A673 (cell line): Measurements from ENCODE around the gene MAP4K5. TPM values are rescaled to one million over a fixed set of nuclear protein-coding genes. Genes with fewer than 3 reads are reported as not detected.
"Not testable (repeated sequence)": the region's sequence is repeated elsewhere in the genome, so short reads cannot be mapped to it uniquely, and the experiment has no call there.

Source experiments
- BruUV-seq: library from RNA; stranded (reverse); fragments of 400-500 nt; replicated peaks from 2 replicates; lab custom pipeline; 2021; lab: Mats Ljungman, UMichigan
- CTCF ChIA-PET: fragments of 300-600 bp; sonication (Branson Sonifier 250); formaldehyde crosslinking; loops from one replicate; lab custom pipeline; 2022; ENCODE audit warnings: antibody characterized with exemption; lab: Charles Lee
- POLR2A ChIA-PET: fragments of 300-600 bp; sonication (Branson Sonifier 250); formaldehyde crosslinking; loops from one replicate; lab custom pipeline; 2022; ENCODE audit warnings: antibody characterized with exemption; ENCODE audit not compliant: low non-redundant PET; lab: Charles Lee
- DNase-seq: peaks from one replicate; pipeline ENCODE4 v3.0.0-alpha.2; 2015; ENCODE audit warnings: low spot score
- H3K27ac ChIP-seq: fragments of 200-600 bp; sonication (generic); 2 replicates; pipeline ENCODE4 v1.5.1; 2016; ENCODE audit warnings: mixed run types, low read depth, mild to moderate bottlenecking, mixed read lengths, antibody characterized with exemption, low read length; ENCODE audit not compliant: poor library complexity, severe bottlenecking
- H3K27me3 ChIP-seq: fragments of 200-600 bp; sonication (generic); replicated peaks from 2 replicates; pipeline ENCODE4 v1.6.1; 2017; ENCODE audit warnings: mixed run types, low read depth, mild to moderate bottlenecking, mixed read lengths, antibody characterized with exemption, low read length; ENCODE audit not compliant: insufficient read depth, poor library complexity
- H3K36me3 ChIP-seq: fragments of 200-600 bp; sonication (generic); 2 replicates; pipeline ENCODE4 v1.6.1; 2016; ENCODE audit warnings: mixed run types, mild to moderate bottlenecking, mixed read lengths, antibody characterized with exemption, low read length; ENCODE audit not compliant: insufficient read depth, poor library complexity, severe bottlenecking
- H3K4me1 ChIP-seq: fragments of 200-600 bp; sonication (generic); 2 replicates; pipeline ENCODE4 v1.6.1; 2017; ENCODE audit warnings: mixed run types, mild to moderate bottlenecking, mixed read lengths, antibody characterized with exemption, low read length; ENCODE audit not compliant: insufficient read depth, poor library complexity, severe bottlenecking
- H3K4me3 ChIP-seq: fragments of 200-600 bp; sonication (generic); 2 replicates; pipeline ENCODE4 v1.5.1; 2016; ENCODE audit warnings: low read depth, mixed run types, mild to moderate bottlenecking, mixed read lengths, low read length; ENCODE audit not compliant: poor library complexity, severe bottlenecking
- H3K9me3 ChIP-seq: fragments of 200-600 bp; sonication (generic); 2 replicates; pipeline ENCODE4 v1.6.1; 2016; ENCODE audit warnings: mixed run types, low read depth, mild to moderate bottlenecking, mixed read lengths, antibody characterized with exemption, low read length; ENCODE audit not compliant: poor library complexity, severe bottlenecking
- EZH2 ChIP-seq: fragments of 200-600 bp; sonication (generic); IDR thresholded peaks from 2 replicates; pipeline ENCODE4 v1.6.1; 2017; ENCODE audit warnings: borderline replicate concordance, low read depth, mild to moderate bottlenecking, mixed read lengths, antibody characterized with exemption, low read length; ENCODE audit not compliant: poor library complexity, severe bottlenecking
- intact Hi-C: fragments of 100-400 bp; cut with micrococcal nuclease; formaldehyde crosslinking; loops from one replicate; pipeline ENCODE4 v1.10.0; 2022; ENCODE audit not compliant: unreplicated experiment
- total RNA-seq: library from RNA; stranded (reverse); gene quantifications from 2 replicates; pipeline ENCODE4 v1.2.3, GENCODE V29; 2021
- TF ChIP-seq, protein P1 (sequence below): fragments of 300-800, 200-600 bp; sonication (generic); conservative IDR thresholded peaks from 2 replicates; pipeline ENCODE4 v1.5.1; 2017; ENCODE audit warnings: low read depth, mild to moderate bottlenecking, antibody characterized with exemption, low read length, moderate library complexity, mixed read lengths

MAP4K5 gene
- total RNA-seq, 1 experiment from 2014 or later = 57.9 TPM

DNA sequence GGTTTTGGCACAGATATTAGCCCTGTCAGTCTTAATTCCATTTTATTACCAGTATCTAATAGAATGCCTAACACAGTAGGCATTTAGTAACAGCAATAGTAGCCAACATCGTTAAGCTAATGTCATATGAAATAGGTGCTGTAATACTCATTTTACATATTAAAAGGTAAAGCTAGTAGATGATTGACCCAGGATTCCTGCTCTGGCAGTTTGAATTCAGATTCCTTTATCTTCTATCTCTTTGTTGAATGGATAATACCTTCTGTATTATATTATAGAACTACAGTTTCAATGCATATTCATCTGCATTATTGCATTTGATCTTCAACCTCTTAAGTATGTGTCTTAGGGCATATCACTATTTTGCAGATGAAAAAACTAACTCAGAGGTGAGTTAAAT, 30.5 kb upstream of the MAP4K5 start:
- no peak for DNase-seq
- Histone ChIP-seq H3K27me3 (no peaks in the 10 kb centered on the region), H3K36me3 (no peaks in the 10 kb centered on the region), H3K4me3 (no peak overlapping the region), H3K27ac (no peak overlapping the region), H3K9me3 (no peaks in the 10 kb centered on the region), H3K4me1 (peaks cover 10% of the 10 kb centered on the region)
- ChIA-PET POLR2A (no interaction called here), CTCF (no interaction called here)
- TF ChIP-seq, protein P1, sequence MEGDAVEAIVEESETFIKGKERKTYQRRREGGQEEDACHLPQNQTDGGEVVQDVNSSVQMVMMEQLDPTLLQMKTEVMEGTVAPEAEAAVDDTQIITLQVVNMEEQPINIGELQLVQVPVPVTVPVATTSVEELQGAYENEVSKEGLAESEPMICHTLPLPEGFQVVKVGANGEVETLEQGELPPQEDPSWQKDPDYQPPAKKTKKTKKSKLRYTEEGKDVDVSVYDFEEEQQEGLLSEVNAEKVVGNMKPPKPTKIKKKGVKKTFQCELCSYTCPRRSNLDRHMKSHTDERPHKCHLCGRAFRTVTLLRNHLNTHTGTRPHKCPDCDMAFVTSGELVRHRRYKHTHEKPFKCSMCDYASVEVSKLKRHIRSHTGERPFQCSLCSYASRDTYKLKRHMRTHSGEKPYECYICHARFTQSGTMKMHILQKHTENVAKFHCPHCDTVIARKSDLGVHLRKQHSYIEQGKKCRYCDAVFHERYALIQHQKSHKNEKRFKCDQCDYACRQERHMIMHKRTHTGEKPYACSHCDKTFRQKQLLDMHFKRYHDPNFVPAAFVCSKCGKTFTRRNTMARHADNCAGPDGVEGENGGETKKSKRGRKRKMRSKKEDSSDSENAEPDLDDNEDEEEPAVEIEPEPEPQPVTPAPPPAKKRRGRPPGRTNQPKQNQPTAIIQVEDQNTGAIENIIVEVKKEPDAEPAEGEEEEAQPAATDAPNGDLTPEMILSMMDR = no peak
- no peak for TF ChIP-seq EZH2
- BruUV-seq = no TSS peak
- intact Hi-C loops = no loop called here

DNA sequence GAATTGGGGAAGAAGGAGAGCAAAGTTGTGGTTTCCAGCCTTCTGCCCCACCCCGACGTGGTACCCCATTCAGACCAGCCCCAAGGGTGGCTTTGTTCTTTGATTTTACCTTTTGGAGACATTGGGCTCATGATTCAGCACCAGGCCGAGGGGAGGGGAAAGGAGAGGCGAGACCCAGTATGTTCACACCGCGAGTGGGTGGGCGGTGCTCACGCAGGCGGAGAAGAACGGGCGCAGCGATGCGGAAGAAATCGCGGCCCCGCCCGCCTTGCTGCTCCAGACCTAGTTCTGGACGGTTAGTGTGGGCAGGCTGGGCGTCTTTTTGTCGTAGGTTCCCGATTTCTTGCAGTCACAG, 28.5 kb upstream of the MAP4K5 start:
- Histone ChIP-seq H3K27me3 (no peaks in the 10 kb centered on the region), H3K4me1 (peaks cover 10% of the 10 kb centered on the region), H3K4me3 (peak overlapping the region; percentile 86), H3K27ac (peak overlapping the region; percentile 80), H3K36me3 (no peaks in the 10 kb centered on the region), H3K9me3 (no peaks in the 10 kb centered on the region)
- DNase-seq = peak; percentile 82
- intact Hi-C loops = no loop called here
- BruUV-seq = no TSS peak
- TF ChIP-seq, protein P1 = no peak
- TF ChIP-seq EZH2 = no peak
- CTCF ChIA-PET = interaction anchor here (1.4 kb wide), 1 partner anchor 154 kb away, joined by 7 read pairs; no protein-coding TSS in a partner anchor
- POLR2A ChIA-PET = no interaction called here

DNA sequence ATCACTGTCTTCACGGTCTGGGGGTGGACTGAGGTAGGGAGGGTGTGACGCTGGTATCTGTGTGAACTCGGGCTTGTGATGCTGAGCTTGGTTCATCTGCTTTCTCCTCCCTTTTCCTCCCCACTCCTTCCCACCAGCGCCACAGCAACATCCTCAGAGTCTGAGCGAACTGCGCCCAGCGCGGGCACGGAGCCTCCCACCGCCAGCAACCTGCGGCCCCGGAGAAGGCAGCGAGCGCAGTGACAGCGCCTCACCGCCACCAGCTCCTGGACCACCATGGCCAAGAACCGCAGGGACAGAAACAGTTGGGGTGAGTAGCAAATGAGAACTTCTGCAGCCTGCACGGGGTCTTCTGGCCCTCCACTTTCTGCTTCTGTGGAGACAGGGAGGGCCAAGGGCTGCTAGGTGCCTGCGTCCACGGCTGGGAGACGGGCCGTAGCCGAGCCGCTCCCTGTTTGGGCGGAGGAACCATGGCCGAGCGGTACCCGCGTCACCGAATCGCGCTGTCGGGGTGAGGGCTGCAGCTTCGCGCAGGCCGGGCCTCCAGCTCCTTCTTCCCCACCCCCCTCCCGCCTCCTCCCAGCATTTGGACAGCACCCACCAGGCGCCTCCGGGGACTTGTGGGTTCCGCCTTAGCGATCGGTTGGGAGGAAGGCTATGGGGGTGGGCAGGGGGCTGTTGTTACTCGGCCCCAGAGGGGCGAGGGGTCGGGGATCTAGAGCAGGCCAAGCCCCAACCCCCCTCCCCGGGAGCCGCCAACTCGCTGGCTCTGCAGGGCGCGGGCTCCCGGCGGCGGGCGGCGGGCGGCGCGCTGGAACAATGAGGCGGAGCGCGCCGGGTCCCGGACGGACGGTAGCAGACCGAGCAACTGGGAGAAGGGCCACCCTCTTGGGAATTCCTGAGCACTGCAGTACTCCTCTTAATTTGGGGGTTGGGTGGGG, 27.9 kb upstream of the MAP4K5 start, which contains the start of gene ATL1:
ATL1 (plus strand) TSS at position 156 of the 941 bp plus-strand sequence; CDS start at position 277, 121 bp downstream.
- intact Hi-C loops = no loop called here
- peaks cover 10% of the 10 kb centered on the region for H3K4me1 ChIP-seq
- CTCF ChIA-PET = interaction anchor here (0.5 to 1.4 kb wide), 5 partner anchors 10 to 707 kb away, joined by 3 to 7 read pairs (median 4); no protein-coding TSS in a partner anchor
- H3K27me3 ChIP-seq = no peaks in the 10 kb centered on the region
- peak within 1 kb of the TSS; percentile 80 for H3K27ac ChIP-seq
- no peaks in the 10 kb centered on the region for H3K9me3 ChIP-seq
- peak within 1 kb of the TSS; percentile 86 for H3K4me3 ChIP-seq
- no peaks in the 10 kb centered on the region for H3K36me3 ChIP-seq
- DNase-seq = peak; percentile 87
- no peak for TF ChIP-seq EZH2
- TF ChIP-seq, protein P1 = peak; percentile 14; the same call in 1 of the 2 replicates
- TSS peak; percentile 63 for BruUV-seq
- POLR2A ChIA-PET = interaction anchor here (0.5 to 0.6 kb wide), 3 partner anchors 305 to 1062 kb away, joined by 3 read pairs; no protein-coding TSS in a partner anchor

DNA sequence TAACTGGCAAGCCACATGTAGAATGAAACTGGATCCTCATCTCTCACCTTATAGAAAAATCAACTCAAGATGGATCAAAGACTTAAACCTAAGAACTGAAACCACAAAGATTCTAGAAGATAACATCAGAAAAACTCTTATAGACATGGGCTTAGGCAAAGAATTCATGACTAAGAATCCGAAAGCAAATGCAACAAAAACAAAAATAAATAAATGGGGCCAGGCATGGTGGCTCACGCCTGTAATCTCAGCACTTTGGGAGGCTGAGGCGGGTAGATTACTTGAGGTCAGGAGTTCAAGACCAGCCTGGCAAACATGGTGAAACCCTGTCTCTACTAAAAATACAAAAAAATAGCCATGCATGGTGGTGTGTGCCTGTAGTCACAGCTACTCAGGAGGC, 20.4 kb upstream of the MAP4K5 start:
- H3K27ac ChIP-seq, H3K4me1 ChIP-seq, H3K9me3 ChIP-seq, H3K4me3 ChIP-seq, H3K36me3 ChIP-seq, DNase-seq, POLR2A ChIA-PET, BruUV-seq, CTCF ChIA-PET, intact Hi-C loops, H3K27me3 ChIP-seq: not testable (repeated sequence)
